AG20443 (cell line): Measurements from ENCODE around the gene COG2.
"Not testable (repeated sequence)": the region's sequence is repeated elsewhere in the genome, so short reads cannot be mapped to it uniquely, and the experiment has no call there.

Source experiments
- DNase-seq: peaks from one replicate; pipeline ENCODE4 v3.0.0; 2012; ENCODE audit warnings: low spot score, mixed read lengths

COG2 gene

DNA sequence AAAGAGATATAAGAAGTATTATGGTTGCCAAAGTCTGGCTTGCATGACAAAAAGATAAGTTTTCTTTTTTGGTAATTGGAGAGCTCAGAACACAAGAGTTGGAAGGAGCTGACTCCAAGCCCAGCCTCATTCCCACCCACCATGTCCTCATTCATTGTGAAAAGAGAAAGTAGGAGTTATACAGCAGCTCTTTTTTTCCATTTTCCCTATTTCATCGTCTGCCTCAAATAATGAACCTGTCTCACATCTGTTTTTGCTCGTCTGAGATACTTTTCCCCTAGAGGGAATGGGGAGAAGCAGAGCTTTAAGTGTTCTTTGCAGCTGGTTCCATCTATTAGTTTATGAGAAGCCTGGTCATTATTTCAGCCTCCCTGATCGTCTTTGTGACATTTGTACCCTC, 36.9 kb downstream of the COG2 start:
- no peak for DNase-seq

DNA sequence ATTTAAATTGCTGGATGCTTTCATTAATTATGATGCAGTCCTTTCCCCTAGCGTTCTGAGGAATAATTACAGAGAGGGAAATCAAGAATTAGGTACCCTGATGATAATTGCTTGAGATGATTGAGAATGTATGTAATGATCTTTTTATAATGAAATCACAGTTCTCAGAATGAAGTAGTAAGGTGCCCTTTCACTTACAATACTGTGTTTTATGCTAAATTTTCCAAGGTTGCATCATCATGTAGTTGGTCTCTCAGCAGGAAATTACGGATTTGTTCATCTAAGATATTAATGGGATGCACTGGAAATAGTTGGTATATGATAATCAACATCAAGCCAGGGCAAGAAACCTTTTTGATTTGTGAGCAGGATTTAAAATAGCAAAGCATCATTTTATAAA, 37.5 kb downstream of the COG2 start:
- DNase-seq, result no peak

DNA sequence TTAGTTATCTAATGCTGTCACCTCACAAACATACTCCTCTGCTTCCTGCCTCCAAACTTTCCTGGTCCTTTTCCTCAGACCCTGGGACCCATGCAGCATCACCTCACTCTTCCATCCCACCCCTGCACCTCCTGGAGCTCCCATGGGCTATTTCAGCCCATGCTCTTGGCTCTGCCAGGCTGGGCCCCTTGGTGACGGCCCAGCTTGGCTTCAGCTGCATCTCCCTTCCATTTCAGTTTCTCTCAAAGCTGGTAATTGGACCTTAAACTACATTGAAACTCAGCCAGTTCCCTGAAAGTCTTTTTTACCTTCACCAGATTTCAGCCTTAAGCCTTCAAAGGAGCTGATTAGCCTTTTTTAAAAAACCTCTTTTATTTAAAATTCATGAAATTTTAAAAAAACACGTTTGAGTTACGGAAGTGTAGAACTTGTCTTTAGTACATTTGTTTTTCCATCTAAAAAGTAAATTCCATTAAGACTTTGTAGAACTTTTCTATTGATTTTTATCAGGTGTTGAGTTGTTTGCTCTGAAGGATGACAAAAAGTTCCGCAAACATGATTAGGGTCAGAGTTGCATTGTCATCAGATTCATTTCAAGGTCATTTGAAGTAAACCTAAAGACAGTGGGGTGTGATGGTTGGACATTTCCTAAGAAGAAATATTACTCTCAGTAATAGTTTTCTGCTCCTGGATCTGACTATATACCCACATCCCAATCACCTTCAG, 38.2 kb downstream of the COG2 start:
- no peak for DNase-seq

DNA sequence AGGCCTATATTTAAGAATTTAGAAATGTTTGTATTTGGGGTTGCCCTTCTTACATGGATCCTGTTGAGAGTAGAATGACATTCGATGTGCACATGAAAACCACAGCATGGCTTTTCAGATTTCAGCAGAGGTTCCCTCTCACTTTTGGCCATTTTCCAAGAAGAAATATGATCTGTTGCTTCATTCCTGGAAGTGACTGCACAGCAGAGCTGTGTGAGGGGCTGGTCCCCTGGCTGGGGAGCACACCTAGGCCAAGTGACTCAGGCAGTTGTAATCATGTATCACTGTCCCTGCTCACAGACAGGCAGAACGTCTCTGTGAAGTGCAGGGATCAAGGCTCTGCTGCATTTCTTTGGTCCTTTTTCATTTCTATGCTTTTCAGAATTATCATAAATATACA, 39.3 kb downstream of the COG2 start:
- DNase-seq, result peak; percentile 65

DNA sequence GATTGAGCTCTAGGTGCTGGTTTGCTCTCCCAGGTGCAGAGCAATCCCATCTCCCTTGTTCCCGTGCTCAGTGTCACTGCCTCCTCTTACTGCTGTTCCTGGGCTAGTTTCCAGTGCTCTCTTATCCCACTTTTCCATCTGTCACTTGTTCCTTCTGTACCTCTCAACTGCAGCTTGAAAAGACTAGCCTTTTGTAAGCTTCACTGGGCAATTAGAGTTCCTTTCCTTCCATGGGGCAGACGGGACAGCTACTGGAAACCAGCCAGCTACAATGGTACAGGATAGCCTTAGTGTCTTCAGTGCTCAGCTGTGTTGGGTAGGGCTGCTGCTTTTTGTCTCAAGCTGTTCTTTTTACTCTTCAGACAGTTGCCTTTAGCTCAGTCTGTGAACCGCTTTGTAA, 40.0 kb downstream of the COG2 start:
- no peak for DNase-seq

DNA sequence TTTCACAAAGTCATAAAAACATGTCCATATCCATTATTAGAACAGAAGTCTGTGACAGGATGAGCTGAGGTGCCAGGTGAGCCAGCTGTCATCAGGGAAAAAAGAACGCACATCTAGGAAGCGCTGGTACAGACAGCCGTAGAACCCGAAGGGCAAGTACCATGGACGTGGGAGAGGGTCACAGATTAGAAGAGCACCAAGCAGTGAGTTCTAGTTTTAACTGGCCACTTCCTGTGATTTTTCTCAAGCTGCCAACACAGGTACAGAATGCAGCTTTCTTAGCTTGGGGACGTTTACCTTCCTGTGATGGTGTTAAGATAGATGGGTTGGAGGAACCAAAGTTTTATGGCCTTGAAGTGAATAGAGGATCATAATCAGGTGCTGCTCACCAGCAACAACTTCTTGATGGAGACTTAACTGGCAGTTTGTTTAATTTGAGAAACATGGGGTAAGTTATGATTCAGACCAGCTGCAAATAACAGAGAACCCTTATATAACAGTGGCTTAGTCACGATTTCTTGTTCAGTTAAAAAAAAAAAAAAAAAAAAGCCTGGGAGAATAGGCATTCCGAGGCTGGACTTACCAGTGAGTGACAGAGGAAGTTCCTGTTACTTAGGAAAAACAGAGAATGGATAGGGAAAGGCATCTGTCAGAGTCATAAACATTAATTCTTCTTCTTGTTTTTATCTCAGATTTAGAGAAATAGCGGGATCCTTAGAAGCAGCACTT, 40.8 kb downstream of the COG2 start:
- DNase-seq, result peak; percentile 73

DNA sequence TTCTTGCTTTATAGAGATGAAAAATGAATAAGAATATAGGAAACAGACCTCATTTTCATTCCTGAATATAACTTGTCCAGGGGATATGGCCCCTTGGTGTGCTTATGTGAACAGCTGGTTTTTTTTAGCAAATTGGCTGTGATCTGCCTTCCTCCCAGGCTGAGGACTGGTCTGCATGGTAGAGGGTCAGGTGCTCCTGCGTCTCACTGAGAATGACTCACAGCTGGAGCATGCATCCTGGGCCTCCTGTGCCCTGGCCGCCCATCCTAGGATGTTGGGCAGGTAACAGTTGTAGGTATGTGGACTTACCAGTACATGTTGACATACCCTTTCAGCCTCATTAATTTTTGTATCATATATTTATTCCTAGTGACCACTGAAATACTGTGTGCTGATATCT, 41.9 kb downstream of the COG2 start:
- DNase-seq, result no peak

DNA sequence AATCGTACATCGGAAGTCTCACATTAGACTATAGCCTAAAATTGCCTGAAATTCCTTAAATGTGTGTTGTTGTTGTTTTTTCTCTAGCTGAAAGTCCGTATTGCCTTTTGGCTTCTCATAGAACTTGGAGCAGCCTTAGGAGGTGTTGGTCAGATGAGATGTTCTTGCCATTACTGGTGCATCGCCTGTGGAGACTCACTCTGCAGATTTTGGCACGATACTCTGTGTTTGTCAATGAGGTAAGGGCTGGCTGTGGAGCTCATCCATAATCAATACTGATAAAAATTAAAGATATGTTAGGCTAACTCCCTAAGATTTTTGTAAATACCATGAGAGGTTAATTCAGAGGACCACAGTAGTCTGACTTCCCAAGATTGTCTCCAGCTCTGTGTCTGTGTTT, 42.7 kb downstream of the COG2 start:
- no peak for DNase-seq

DNA sequence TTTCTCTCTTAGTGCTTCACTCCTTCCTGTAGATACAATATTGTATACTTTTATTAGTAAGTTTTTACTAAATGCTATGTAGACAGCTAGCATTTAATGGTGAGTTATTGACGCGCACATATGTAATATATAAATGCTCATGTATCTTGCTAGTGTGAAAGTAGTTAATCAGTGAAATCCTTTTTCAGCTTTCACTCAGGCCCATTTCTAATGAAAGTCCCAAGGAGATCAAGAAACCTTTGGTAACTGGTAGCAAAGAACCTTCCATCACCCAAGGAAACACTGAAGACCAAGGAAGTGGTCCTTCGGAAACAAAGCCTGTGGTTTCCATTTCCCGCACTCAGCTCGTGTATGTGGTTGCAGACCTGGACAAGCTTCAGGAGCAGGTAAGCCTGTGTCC, 44.5 kb downstream of the COG2 start:
- DNase-seq, result no peak

DNA sequence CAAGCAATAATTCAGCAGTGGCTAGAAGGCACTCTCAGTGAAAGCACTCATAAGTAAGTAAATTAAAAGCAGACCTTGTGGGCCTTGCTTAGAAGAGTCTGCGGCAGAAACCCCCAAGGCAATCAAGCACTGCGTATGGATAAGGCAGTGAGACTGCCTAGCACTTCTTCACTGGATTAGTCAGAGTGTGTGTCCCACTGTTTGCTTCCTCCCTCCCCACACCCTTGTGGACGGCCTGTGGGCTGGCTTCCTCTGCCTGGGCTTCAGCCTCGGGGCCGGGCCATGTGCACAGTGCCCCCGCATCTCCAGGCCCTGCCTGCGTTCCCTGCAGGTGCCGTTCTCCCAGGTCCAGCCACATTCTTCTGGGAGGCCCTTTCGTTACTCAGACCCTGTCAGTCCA, 47.8 kb downstream of the COG2 start:
- no peak for DNase-seq

DNA sequence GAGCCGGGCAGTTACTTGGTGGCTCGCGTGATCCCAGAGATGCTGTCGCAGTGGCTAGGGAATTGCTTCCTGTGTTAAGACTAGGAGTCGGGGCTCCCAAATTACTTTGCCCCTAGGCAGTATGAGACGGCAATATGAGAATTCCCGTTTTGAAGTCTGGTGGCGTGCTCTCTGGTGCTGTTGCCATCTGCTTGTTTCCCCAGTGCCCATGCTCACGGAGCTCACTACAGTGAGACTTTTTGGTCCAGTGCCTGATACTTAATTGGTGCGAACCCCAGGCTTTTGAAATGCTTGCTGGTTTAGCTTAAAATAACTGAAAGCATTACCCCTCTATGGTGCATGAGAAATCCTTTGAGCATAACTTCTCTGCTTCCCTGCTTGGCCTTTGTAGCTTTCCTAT, 49.3 kb downstream of the COG2 start:
- DNase-seq, result no peak

DNA sequence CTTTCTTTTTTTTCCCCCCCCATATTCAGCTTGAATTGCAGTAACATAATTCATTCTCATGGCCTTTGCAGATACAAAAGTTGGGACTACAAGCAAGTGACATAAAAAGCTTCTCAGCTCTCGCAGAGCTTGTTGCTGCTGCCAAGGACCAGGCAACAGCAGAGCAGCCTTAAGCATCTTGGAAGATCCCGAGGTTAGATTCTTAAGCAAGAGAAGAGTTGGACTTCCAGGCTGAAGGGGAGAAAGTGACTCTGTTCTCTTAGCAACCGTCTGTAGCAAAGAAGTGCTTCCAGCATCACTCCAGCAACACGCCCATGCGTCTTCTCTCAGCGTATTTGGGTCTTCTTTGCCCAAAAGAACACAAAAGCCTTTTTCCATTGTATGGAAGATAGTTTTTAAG, 50.9 kb downstream of the COG2 start:
- DNase-seq, result no peak

DNA sequence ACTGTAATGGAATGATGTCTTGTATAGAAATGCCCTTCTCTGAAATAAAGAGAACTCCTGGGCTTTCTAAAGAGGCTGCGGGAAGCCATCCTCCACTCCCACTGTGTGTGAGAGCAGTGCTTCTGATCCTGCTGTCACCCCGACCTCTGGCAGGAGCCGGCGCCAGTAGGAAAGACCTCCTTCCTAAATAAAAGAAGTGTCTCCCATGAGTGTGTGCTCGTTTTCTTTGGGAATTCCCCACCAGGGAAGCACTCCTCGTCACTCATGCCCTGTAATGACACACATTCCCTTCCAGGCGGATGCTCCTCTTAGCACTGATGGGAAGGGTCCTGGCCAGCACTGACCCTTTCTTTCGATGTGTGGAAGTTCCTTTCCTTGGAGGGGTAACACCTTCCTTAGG, 51.5 kb downstream of the COG2 start:
- DNase-seq, result no peak

DNA sequence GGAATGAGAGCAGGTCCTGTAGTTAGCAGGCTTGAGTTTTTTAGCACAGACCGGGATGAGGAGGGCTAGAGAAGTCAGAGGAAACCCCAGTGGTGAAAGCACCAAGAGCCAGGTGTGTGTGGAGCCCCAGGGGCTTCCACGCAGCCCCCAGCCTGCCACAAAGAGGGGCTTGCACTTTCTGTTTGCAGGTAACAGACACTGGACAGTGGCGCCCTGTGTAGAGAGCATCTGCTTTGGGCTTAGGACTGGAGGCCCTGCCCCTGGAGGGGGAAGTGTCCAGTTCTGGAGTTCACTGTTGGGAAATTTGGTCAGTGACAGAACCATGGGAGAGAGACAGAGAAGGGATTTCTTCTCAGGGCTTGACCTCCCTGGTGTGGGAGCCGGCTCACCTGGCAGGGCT, 52.2 kb downstream of the COG2 start:
- DNase-seq, result no peak

DNA sequence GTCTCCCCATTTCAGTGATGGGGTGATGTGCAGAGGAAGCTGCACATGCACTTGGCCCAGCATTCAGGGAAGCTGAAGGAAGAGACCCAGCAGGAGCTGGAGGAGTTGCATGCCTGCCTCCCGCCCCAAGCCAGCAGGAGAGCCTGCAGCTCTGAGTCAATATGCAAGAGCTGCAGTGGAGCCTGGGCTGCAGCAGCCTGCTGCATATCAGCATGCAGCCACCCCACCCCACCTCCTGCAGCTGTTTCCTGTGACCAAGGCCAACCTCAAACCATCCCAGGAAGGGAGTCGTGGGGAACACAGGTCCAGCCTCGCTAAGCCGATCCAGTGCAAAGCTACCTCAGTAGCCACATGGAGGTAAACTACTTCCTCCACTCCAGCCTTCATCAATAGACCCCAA, 52.7 kb downstream of the COG2 start:
- no peak for DNase-seq

DNA sequence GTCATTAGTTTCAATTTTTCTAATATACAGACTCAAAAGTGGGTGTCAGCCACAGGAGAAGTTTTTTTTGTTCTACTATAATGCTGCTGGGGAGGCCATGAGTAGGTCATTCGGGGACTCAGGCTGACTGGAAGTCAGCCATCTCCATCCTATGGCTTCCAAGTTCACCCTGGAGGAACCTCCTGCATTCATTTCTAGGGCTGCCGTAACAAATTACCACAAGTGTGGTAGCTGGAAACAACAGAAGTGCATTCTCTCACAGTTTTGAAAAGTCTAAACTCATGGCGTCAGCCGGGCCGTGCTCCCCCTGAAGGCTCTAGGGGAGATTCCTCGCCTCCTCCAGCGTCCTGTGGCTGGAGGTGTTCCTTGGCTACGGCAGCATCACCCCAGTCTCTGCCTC, 53.9 kb downstream of the COG2 start:
- no peak for DNase-seq

DNA sequence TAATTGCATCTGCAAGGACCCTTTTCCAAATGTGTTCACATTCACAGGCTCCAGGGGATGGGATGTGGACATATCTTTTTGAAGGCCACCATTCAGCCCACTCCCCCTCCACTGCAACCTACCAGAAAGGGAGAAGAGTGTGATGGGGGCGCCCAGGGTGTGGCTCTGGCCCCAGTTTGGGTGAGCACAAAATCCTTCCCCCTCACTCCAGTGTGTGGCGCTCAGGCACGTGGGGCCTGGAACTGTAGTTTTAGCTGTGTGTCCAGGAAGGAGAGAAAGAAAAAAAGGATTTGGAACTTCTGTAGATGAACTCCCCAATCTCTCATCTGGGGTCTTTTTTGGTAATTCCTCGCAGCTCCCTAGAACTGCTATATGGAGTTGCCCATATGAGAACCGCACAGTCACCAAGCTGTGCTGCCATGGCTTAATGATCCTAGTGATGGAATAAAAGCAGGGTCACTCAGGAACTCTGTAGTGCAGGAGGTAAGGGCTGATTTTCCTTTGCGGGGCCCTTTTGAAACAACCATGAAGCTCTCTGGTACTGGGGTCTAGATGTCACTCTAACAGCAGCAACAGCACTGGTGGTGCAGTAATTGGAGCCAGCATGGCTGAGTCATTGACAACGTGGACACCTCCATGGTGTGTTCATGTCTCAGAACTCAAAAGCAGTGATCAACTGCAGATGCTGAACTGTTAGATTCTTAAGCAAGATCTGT, 54.6 kb downstream of the COG2 start:
- DNase-seq, result peak; percentile 50

DNA sequence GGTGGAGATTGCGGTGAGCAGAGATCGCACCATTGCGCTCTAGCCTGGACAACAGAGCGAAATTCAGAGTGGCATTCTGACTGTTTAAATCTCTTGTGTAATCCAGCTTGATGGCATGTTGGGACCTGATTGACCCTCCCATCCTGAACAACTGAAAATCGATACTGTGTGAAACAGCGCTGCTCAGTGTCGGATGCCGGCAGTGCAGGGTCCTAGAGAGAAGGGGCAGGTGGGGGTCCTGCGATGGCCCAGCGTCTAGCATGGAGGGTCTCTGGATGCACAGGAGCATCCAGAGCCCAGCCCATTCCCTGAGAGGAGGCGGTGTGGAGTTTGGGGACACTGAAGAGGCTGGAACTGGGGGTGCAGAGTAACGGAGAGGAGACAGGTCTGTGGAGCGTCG, 55.8 kb downstream of the COG2 start:
- no peak for DNase-seq

DNA sequence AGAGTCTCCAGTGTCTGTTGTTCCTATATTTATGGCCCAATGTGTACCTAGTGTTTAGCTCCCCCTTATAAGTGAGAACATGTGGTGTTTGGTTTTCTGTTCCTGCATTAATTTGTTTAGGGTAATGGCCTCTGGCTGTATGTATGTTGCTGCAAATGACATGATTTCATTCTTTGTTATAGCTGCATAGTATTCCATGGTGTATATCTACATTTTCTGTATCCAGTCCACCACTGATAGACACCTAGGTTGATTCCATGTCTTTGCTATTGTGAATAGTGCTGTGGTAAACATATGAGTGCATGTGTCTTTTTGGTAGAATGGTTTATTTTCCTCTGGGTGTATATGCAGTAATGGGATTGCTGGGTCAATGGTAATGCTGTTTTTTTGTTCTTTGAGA, 56.7 kb downstream of the COG2 start:
- not testable (repeated sequence) for DNase-seq

DNA sequence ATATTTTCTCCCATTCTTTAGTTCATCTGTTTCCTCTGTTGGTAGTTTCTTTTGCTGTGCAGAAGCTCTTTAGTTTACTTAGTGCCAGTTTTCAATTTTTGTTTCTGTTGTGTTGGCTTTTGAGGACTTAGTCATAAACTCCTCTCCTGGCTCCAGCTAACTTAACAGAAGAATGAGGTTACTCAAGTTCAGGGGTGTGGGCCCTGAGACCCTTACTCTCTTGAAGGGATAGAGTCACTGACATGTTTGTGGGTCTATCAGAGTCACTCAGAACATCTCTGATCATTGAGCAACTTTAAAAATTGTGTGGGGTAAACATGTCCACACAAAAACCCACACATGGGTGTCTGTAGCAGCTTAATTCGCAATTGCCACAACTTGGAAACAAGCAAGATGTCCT, 57.4 kb downstream of the COG2 start:
- DNase-seq, result no peak

DNA sequence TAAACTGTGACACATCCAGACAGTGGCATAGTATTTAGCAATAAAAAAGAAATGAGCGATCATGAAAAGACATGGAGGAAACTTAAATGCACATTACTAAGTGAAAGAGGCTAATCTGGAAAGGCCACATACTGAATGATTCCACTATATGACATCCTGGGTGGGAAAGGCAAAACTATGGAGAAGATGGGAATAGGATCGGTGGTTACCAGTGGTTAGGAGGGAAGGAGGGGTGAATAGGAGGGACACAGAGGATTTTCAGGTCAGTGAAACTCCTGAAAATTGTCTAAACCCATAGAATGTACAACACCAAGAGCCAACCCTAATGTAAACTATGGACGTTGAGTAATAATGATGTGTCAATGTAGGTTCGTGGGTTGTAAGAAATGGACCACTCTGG, 57.9 kb downstream of the COG2 start:
- DNase-seq, result no peak

DNA sequence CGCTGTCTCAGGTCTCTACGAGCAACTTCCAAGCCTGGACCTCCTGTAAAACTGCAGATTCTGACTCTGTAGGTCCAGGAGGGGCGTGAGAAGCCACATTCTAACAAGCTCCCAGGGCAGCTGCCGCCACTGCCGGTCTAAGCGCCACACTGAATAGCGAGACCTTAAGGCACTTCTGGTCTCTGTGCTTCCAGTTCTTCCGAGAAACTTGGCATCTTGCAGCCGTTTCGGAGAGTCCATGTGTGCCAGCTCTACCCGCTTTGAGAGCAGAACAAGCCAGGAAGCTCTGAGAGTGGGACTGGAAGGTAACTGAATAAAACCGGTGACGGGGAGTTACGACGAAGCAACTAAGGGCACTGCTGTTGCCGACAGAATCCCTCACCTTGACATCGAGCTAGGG, 59.2 kb downstream of the COG2 start:
- DNase-seq, result no peak
